ENCODE results near the gene MBD3L2B.

Gene MBD3L2B

DNA sequence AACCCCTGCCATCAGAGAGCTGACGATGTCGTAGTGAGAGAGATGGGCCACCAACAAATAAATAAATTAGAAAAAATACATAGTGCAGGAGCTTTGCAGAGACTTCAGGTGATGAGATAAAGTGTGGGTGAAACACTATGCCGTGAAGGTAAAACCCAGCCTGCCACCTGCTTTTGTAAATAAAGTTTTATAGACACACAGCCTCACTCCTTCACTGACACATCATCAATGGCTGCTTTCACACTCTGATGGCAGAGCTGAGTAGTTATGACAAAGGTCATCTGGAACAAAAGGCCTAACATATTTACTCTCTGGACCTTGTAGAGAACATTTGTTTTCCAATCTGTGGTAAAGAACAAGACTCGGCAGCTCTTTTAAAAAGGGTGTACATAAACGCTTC lies 45.0 kb downstream of the MBD3L2B start:
- H3K79me2 ChIP-seq (ENCODE audit: insufficient read depth, low read length), result no peaks in the 10 kb centered on the region
- H3K4me2 ChIP-seq (ENCODE audit: insufficient read depth, low read length), result no peak overlapping the region
- no peak overlapping the region for H2AFZ ChIP-seq (ENCODE audit: low read depth, low read length)
- ATAC-seq (ENCODE audit: insufficient read depth, low read depth), result no peak
- H3K27me3 ChIP-seq (ENCODE audit: insufficient read depth, low read length, poor library complexity), result no peaks in the 10 kb centered on the region
- no peak overlapping the region for H3K4me3 ChIP-seq (ENCODE audit: low read depth in 1 of 2, low read length in 2 of 2)
- no peak overlapping the region for H3K9ac ChIP-seq (ENCODE audit: low read depth, low read length)
- no peak overlapping the region for H3K27ac ChIP-seq (ENCODE audit: low read length)
- no peaks in the 10 kb centered on the region for H3K4me1 ChIP-seq (ENCODE audit: insufficient read depth, low read length)
- no peaks in the 10 kb centered on the region for H4K20me1 ChIP-seq (ENCODE audit: insufficient read depth, low read length)
- TF ChIP-seq EZH2 (IDR thresholded peaks at IDR 0.05; ENCODE audit: borderline replicate concordance, low read depth, low read length, severe bottlenecking), result no peak
- TF ChIP-seq, protein P1, sequence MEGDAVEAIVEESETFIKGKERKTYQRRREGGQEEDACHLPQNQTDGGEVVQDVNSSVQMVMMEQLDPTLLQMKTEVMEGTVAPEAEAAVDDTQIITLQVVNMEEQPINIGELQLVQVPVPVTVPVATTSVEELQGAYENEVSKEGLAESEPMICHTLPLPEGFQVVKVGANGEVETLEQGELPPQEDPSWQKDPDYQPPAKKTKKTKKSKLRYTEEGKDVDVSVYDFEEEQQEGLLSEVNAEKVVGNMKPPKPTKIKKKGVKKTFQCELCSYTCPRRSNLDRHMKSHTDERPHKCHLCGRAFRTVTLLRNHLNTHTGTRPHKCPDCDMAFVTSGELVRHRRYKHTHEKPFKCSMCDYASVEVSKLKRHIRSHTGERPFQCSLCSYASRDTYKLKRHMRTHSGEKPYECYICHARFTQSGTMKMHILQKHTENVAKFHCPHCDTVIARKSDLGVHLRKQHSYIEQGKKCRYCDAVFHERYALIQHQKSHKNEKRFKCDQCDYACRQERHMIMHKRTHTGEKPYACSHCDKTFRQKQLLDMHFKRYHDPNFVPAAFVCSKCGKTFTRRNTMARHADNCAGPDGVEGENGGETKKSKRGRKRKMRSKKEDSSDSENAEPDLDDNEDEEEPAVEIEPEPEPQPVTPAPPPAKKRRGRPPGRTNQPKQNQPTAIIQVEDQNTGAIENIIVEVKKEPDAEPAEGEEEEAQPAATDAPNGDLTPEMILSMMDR (IDR thresholded peaks at IDR 0.05; ENCODE audit: borderline replicate concordance, extremely low read depth, low read length, poor library complexity, severe bottlenecking), result no peak
- no peak for DNase-seq
- peaks cover 8% of the 10 kb centered on the region for H3K9me3 ChIP-seq (ENCODE audit: insufficient read depth, low read length, severe bottlenecking)
- no peaks in the 10 kb centered on the region for H3K36me3 ChIP-seq (ENCODE audit: insufficient read depth, low read length)

DNA sequence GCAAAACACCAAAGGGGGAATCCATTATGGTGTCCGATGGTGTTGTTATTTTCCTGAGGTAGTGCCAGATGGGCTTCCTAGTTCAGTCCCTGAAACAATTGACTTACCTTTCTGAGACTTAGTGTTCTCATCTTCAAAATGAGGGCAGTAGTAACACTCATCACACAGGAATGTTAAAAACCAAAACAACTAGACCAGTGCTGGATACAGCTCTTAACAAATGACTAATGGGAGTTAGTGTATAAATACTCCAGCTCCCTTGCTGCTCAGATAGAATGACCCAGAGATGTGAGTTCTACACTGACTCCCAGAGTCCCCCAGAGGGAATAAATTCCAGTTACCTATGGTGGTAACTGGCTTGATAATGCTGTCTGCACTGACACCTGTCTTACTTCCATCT lies 49.9 kb downstream of the MBD3L2B start:
- H3K27me3 ChIP-seq (ENCODE audit: insufficient read depth, low read length, poor library complexity), result no peaks in the 10 kb centered on the region
- H3K27ac ChIP-seq (ENCODE audit: low read length), result no peak overlapping the region
- H3K4me1 ChIP-seq (ENCODE audit: insufficient read depth, low read length), result peaks cover 4% of the 10 kb centered on the region; the same call in 1 of the 2 replicates
- H3K4me2 ChIP-seq (ENCODE audit: insufficient read depth, low read length), result no peak overlapping the region
- H3K9me3 ChIP-seq (ENCODE audit: insufficient read depth, low read length, severe bottlenecking), result no peaks in the 10 kb centered on the region
- no peak overlapping the region for H3K9ac ChIP-seq (ENCODE audit: low read depth, low read length)
- H3K4me3 ChIP-seq (ENCODE audit: low read depth in 1 of 2, low read length in 2 of 2), result no peak overlapping the region
- no peaks in the 10 kb centered on the region for H3K79me2 ChIP-seq (ENCODE audit: insufficient read depth, low read length)
- no peak for ATAC-seq (ENCODE audit: insufficient read depth, low read depth)
- no peak for DNase-seq
- H4K20me1 ChIP-seq (ENCODE audit: insufficient read depth, low read length), result no peaks in the 10 kb centered on the region
- TF ChIP-seq, protein P1 (IDR thresholded peaks at IDR 0.05; ENCODE audit: borderline replicate concordance, extremely low read depth, low read length, poor library complexity, severe bottlenecking), result no peak
- TF ChIP-seq EZH2 (IDR thresholded peaks at IDR 0.05; ENCODE audit: borderline replicate concordance, low read depth, low read length, severe bottlenecking), result no peak
- 0 out of 2 replicates have a peak overlapping the region, but pooled peaks have one; percentile 65 for H2AFZ ChIP-seq (ENCODE audit: low read depth, low read length)
- H3K36me3 ChIP-seq (ENCODE audit: insufficient read depth, low read length), result no peaks in the 10 kb centered on the region

DNA sequence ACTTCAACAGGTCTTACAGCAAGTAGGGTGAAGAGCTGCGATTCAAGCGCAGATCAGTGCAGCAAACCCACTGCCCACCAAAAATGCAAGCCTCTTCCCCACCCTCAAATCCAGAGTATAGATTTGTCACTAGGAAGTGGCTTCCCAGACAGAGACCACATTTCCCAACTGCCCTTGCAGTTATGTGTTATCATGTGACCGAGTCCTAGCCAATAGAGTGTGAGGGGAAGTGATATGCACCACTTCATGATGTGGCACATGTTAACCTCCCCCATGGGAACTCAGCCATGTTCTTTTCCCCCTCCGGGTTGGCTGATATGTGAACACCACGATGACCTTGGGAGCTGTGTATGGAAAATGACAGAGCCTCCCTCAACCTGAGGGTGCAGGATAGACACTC lies 50.8 kb downstream of the MBD3L2B start:
- no peak overlapping the region for H3K4me2 ChIP-seq (ENCODE audit: insufficient read depth, low read length)
- H3K4me1 ChIP-seq (ENCODE audit: insufficient read depth, low read length), result peaks cover 4% of the 10 kb centered on the region; the same call in 1 of the 2 replicates
- no peaks in the 10 kb centered on the region for H3K9me3 ChIP-seq (ENCODE audit: insufficient read depth, low read length, severe bottlenecking)

More for the DNA sequence above, 50.8 kb downstream of the MBD3L2B start:
- DNase-seq (peak; percentile 45), ATAC-seq (ENCODE audit: insufficient read depth, low read depth) (peak; percentile 71)
- H3K36me3 ChIP-seq (ENCODE audit: insufficient read depth, low read length), result no peaks in the 10 kb centered on the region
- no peaks in the 10 kb centered on the region for H3K27me3 ChIP-seq (ENCODE audit: insufficient read depth, low read length, poor library complexity)
- H4K20me1 ChIP-seq (ENCODE audit: insufficient read depth, low read length), result no peaks in the 10 kb centered on the region
- H3K9ac ChIP-seq (ENCODE audit: low read depth, low read length), result no peak overlapping the region
- H3K4me3 ChIP-seq (ENCODE audit: low read depth in 1 of 2, low read length in 2 of 2), result no peak overlapping the region
- H3K27ac ChIP-seq (ENCODE audit: low read length), result no peak overlapping the region
- peak overlapping the region; percentile 65 for H2AFZ ChIP-seq (ENCODE audit: low read depth, low read length)
- no peak for TF ChIP-seq EZH2 (IDR thresholded peaks at IDR 0.05; ENCODE audit: borderline replicate concordance, low read depth, low read length, severe bottlenecking)
- TF ChIP-seq, protein P1 (IDR thresholded peaks at IDR 0.05; ENCODE audit: borderline replicate concordance, extremely low read depth, low read length, poor library complexity, severe bottlenecking), result no peak
- H3K79me2 ChIP-seq (ENCODE audit: insufficient read depth, low read length), result no peaks in the 10 kb centered on the region
